ENCODE measurements around the gene GPR107.

DNA sequence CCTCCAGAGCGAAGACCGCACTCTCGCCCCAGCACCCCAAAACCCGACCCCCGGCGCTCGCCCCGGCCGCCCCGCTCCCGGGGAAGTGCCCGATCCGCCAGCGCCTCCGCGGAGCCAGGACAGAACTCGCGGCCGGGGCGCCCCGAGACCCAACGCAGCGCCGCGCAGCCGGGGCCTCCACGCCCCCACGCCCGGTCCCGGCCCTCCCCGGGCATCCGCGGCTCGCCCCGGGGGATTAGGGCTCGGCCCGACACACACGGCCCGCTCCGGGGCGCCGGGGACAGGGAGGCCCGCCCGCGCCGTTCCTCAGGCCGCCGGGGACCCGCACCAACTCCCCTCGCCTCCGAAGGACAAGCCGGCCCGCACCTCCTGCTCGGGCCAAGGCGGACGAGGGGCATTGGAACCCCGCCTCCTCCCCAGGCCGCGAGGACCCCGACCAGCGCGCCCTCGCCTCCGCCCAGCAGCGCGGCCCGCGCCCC lies 11.3 kb upstream of the GPR107 start:
- TF ChIP-seq, protein P1, sequence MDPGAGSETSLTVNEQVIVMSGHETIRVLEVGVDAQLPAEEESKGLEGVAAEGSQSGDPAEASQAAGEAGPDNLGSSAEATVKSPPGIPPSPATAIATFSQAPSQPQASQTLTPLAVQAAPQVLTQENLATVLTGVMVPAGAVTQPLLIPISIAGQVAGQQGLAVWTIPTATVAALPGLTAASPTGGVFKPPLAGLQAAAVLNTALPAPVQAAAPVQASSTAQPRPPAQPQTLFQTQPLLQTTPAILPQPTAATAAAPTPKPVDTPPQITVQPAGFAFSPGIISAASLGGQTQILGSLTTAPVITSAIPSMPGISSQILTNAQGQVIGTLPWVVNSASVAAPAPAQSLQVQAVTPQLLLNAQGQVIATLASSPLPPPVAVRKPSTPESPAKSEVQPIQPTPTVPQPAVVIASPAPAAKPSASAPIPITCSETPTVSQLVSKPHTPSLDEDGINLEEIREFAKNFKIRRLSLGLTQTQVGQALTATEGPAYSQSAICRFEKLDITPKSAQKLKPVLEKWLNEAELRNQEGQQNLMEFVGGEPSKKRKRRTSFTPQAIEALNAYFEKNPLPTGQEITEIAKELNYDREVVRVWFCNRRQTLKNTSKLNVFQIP (CRISPR knock-in tag; IDR thresholded peaks at IDR 0.05; ENCODE audit: borderline replicate concordance, low read depth), result no peak
- TF ChIP-seq ZNF70 (CRISPR knock-in tag; IDR thresholded peaks at IDR 0.05) (no peak), BACH2 (CRISPR knock-in tag; IDR thresholded peaks at IDR 0.05; ENCODE audit: borderline replicate concordance) (no peak), ZFP3 (CRISPR knock-in tag; IDR thresholded peaks at IDR 0.05) (no peak), ZNF565 (CRISPR knock-in tag; conservative IDR thresholded peaks at IDR 0.05; ENCODE audit: low read depth) (no peak), ISL1 (CRISPR knock-in tag; IDR thresholded peaks at IDR 0.05) (no peak)
